Right ventricle myocardium inferior (tissue), 1 donor: ENCODE measurements around the gene TADA2B. TPM values are rescaled to one million over a fixed set of nuclear protein-coding genes. Genes with fewer than 3 reads are reported as not detected.

ENCODE experiments used
- ATAC-seq: fragments of 200-7000 bp; cut with Tn5 transposase; one replicate; pipeline ENCODE4 v1.9.1; 2020; ENCODE audit warnings: mild to moderate bottlenecking, moderate library complexity
- DNase-seq: peaks from one replicate; pipeline ENCODE4 v3.0.0; 2021; ENCODE audit errors: missing footprints
- intact Hi-C: fragments of 100-400 bp; cut with DNase I; formaldehyde crosslinking; loops from one replicate; pipeline ENCODE4 v1.11.0; 2022
- total RNA-seq: library from RNA; stranded (reverse); fragmentation: NEBNext Ultra II Directional; extraction: Animal tissue kit (Norgen Biotek cat#: 25700); gene quantifications from one replicate; pipeline ENCODE4 v1.2.1, GENCODE V29; 2021
- donor health status: DM: no; HTN: yes; CAD: no; lungs with severe emphysema.

Gene TADA2B
- total RNA-seq, 1 donor from 2014 or later = 33.3 TPM

DNA sequence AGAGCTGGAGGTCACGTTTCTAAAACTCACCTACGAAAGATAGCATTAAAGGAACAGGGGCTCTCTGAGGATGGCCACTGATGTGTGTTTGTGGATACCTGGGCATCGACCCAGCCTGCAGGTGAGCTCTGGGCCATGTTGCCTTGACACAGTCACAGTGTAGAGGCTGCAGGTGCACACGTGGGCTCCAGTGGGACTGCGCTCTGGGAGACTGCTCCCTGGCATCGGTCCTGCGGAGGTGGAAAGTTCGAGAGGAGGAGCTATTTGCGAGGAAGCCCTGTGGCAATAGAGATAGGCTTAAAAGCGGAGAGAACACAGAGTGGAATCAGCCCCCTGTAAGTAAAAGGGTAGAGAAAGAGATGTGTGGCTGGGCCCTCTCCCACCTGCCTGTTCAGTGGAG, 12.3 kb upstream of the TADA2B start:
- no peak for ATAC-seq
- DNase-seq = peak; percentile 13
- intact Hi-C loops = no loop called here

DNA sequence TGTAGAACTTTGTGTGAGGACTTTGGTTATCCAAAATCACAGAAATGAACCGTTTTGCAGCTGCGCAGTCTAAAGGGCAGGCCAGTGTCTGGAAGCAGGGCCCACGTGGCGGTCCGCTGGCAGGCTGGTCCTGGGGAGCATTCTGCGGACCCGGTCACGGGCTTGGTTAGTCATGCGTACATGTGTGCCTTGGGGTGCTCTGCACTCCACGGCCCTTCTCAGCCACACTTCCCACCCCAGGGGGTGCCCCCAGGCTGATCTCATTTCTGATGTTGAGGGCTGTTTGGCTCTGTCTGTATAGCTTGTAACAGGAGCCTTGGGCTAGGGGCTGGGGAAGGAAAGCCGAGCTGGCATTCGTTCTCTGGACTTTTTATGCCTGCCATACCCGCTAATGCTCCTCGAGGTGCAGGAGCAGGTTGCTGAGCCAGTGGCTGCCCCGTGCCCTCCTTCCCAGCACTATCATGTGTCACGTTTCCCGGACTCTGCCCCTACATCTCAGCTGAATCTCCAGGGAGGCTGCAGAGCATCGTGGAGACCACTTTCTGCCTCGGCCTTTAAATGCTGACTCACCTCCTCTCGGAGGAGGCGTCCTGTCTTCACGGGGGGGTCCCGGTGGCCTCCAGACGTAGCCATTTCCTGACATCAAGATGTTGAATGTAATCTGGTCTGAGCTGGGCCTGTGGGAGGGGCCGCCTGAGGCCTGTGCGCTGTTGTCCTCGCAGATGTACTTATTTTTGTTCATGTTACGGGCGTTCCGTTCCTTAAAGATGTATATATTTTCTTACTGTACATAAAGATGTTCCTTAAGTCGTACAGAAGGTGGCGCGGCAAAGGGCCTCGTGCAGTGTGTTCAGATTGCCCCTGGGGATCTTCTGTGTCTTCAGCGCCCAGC, 11.4 kb upstream of the TADA2B start:
- intact Hi-C loops = no loop called here
- DNase-seq (peak; percentile 11), ATAC-seq (no peak)

DNA sequence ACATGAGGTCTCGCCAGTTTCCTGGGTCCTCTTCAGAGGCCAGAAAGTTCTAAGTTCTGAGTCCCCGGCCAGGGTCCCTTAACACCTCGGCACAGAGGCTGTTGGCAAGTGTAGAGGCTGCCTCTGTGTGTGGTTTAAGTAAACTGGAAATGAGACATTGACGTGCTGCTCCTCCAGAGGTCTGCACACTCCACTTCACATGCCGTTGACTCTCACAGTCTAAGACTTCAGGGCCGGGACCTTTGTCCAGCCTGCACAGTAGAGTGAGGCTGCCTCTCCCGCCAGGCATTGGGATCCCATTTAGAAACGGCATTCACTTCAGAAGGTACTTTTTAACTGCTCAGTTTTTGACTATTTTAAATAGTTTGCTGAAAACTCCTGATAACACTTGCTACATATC, 10.6 kb upstream of the TADA2B start:
- DNase-seq = no peak
- intact Hi-C loops = no loop called here
- ATAC-seq = no peak

DNA sequence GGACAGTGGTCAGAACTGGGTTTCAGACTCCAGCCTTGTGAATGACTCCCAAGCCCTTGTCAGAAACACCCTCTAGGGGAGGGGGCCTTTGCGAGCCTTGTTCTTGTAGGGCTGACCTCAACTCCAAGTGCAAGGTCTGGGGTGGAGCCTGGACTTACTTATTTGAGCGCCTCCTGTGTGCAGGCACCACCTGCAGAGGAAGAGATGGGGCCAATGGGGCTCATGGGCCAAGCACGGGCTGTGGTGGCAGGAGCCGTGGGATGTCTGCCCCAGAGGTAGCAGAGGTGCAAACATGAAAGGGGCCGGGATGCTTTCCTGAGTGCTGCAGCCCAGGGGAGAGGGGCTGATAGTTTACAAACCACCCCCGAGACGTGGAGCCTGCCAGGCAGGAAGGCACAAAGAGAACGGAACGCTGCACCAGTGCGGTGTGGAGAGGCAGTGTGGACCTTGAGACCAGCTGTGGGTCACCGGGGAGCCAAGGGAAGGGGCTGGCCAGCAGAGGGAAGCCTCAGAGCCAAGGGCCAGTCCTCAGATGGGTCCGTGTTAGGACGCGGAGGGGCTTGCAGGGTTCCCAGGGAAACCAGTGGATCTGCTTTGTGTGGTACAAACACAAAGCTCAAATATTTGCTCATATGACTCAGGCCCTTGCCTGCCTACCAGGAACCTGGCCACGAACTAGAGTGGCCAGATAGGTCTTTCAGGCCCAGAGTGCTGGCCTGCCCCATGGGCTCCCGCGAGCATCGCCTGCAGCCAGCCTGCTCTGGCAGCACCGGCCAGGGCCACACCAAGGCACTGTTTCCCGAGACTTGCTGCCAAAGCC, 8.7 kb upstream of the TADA2B start:
- DNase-seq (no peak), ATAC-seq (no peak)
- intact Hi-C loops = no loop called here

DNA sequence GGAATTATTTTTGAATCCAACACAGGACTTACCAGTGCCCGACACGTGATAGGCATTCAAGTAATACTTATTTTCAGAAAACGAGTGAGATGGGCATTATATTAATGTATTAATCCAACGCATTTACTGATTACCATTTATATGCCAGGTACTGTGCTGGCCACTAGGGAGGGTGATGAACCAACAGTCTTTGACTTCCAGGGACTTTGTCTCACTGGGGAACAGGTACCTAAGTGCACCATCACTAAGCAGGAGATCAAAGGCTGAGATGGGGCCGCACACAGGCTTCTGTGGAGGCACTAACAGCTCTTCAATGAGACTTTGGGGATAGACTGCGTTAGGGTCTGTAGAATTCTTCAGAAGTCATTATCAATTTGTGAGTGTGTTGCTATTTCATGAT, 5.7 kb upstream of the TADA2B start:
- no peak for DNase-seq
- ATAC-seq = no peak
- intact Hi-C loops = no loop called here

DNA sequence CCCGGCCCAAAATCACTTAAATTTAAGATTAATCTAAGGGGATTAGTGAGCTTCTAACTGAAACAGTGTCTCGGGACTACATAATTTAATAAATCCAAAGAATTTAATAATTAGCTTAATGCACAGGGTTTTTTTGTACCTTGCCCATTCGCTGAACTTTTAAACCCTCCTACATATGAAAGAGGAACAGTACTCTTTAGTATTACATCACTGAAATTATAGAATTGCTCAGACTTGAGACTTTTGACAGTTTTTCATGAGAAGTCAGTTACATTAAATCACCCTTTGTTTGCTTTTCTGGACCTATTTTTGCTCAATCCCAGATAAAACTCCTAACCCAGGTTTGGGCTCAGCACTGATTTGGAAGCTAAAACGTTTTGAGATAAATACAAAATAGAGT, 2.4 kb upstream of the TADA2B start:
- intact Hi-C loops = loop anchor here (10.0 kb wide), 1 partner anchor 126 kb away; no protein-coding TSS in a partner anchor
- ATAC-seq = no peak
- no peak for DNase-seq

DNA sequence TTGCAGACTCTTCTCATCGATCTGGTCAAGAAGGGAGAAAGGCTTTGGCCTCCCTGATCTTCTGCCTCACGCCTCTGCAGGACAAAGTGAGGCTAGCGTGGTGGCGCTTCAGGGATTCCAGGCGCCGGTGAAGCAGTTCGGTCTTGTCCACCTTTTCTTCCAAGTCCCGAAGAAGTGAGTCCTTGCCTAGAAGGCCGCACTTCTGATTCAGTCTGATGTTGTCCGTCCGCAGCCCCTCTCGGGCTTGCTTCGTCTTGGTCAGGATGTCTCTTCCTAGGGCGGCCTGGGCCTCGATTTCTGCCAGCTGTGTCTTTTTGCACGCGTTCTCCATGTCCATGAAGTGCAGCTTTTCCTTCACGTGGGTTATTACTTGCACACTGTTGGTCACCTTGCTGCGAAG, 1.9 kb upstream of the TADA2B start:
- intact Hi-C loops = loop anchor here (10.0 kb wide), 1 partner anchor 126 kb away; no protein-coding TSS in a partner anchor
- ATAC-seq = no peak
- no peak for DNase-seq

DNA sequence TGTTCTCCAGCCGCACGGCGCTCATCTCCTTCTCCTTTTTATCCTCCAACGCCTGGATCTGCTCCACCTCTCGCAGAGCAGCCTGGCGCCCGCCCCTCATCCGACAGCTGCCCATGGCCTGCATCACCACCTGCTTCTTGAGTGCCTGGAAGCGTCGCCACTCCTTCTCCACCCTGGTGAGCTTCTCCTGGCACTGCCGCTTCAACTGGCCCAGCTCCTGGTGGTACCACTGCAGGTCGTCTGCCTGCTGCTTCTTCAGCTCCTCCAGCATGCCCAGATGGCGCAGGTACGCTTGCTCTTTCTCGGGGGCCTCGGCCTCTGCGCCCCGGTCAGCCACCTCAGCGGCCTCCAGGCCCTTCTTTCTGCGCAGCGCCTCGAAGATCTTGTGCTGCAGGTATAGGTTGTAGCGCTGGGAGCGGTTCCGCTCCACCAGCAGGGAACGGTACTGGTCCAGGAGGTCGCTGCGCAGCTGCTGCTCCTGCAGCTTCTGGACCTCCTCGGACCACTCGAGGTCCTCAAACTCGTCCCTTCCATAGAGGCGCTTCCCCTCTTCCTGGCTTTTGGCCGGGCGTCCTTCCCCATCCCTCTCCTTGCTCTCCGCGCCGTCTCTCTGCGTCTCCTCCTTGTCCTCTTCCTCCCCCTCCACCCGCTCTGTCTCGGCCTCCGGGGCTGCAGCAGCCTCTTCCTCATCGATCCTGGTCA, 1.2 kb upstream of the TADA2B start:
- ATAC-seq (no peak), DNase-seq (no peak)
- intact Hi-C loops = loop anchor here (10.0 kb wide), 1 partner anchor 127 kb away; no protein-coding TSS in a partner anchor

DNA sequence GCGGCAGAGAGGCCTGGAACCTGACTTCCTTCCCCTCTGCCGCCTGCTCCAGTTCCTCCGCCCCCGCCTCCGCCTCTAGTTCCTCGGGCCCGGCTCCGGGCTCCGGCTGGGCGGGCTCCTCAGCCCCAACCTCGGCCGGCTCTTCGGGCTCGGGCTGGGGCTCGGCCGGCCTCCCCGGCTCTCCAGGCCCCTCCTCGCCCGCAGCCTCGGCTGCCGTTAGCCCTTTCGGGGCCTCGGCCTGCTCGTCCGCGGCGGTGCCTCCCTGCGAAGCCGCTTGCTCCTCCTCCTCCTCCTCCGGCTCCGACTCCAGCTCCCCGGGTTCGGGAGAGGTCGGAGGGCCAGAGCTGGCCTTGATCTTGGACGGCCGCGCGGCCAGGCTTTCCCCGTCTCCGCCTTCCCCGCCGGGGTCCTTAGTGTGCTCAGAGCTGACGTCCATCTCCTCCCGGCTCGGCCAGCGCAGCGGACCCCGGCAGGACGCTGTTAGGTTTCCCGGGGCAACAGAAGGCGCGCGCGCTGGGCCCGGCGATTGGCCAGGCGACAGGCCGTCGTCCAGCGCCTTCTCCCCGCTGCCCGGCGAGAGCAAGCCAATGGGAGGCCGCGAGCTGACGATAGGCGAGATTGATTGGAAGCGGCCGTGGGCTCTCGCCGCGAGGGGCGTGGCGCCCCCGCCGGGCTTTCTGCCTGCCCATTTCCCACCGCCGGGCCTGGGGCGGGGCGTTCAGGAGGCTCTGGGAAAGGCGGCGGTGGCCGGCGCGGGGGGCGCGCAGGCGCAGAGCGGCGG, 479 bp upstream of the TADA2B start:
- ATAC-seq (peak; percentile 97), DNase-seq (peak; percentile 99)
- intact Hi-C loops = loop anchor here (1.0 to 10.0 kb wide), 3 partner anchors 26 to 128 kb away; partner anchors contain the start of gene GRPEL1

DNA sequence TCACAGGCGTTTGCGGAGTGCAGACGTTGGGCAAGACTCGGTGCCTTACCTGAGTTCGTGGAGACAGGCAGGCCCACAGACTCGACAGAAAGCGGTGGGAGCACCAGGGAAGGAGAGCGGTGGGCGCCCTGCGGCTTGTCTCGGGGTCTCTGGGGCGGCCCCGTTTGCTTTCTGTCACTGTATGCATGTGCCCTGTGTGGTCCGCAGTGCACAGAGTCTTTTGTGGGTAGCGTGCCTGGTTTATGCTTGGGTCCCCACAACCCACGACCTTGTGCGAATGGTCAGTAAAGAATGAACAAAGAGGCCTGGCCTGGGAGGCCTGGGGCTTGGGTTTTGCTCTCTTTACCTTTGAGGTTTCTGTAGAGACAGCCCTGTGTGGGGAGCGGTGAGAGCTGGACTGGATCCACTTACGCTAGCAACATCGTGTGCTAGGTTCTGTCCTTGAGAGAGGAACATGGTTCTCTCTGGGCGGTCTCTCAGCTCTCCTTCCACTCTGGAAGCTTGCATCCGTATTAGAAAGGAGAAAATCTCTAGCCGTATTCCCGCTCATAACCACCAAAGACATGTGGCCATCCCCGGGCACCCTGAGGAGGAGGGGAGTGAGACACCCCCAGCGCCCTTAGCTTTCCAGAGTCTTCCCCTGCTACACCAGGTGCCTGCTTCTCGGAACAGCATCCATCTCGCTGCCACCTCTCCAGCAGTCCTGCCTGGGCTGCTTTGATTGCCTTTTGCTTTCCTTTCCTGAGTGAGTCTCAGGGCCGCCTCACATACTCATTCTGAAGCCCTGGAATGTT, 1.2 kb downstream of the TADA2B start:
- DNase-seq (no peak), ATAC-seq (no peak)
- intact Hi-C loops = loop anchor here (2.0 to 10.0 kb wide), 2 partner anchors 130 to 264 kb away; no protein-coding TSS in a partner anchor

DNA sequence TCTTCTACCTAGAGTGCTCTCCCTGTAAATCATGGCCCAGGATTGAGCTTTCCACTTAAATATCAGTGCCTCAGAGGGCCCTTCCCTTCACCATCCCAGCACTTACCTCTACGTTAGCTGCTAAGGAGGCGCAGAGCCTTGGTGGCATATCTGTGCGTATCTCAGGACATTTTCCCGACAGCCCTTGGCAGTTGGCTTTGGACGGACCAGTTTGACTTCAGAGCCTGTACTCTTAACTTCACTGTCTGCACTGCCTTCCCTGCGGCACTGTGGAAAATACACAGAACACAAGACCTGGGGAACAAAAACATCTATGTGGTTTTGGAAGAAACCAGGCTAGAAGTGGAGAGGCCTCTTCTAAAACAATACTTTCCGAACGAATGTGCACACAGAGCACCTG, 2.4 kb downstream of the TADA2B start:
- intact Hi-C loops = loop anchor here (2.0 to 10.0 kb wide), 2 partner anchors 131 to 265 kb away; no protein-coding TSS in a partner anchor
- DNase-seq (no peak), ATAC-seq (no peak)

DNA sequence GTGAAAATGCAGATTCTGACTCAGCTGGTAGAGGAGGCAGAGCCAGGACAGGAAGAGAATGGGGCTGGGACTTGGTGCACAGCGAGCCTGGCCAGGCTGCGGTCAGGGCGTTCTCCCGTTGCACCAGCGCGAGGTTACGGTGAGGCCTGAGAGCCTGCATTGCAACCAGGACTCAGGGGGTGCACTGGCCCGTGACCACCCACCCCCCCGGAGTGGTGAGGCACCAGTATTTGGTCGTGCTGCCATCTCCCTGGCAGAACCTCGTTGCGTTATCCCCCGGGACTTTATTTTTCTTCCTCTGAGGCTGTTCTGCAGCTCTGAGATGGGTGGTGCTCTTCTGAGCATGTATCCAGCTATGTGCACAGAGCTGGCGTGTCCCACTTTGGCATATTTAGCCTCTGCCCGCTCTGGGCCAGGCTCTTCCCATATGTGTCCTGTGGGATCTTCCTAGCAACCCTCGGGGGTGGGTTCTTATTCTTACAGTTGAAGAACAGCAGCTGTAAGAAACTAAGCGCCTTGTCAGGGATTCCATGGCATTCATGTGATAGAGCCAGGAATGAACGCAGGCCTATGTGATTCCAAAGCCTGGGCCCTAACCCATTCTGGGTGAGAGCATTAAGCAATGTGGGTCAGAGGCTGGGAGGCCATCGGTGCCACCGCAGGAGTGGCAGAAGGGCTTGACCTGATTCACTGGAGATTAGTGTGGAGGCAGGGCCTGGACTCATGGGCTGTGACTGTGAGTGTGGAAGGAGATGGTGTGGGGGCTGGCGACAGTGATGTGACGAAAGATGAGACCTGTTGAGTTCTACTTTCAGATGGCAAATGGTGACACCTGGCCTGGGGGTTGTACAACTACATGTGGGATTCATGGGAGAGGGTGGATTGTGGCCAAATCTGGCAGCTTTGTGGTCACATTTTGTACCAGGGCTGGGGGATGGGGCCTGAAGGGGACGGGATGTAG, 3.1 kb downstream of the TADA2B start:
- ATAC-seq (no peak), DNase-seq (no peak)
- intact Hi-C loops = loop anchor here (2.0 to 10.0 kb wide), 2 partner anchors 131 to 265 kb away; no protein-coding TSS in a partner anchor

DNA sequence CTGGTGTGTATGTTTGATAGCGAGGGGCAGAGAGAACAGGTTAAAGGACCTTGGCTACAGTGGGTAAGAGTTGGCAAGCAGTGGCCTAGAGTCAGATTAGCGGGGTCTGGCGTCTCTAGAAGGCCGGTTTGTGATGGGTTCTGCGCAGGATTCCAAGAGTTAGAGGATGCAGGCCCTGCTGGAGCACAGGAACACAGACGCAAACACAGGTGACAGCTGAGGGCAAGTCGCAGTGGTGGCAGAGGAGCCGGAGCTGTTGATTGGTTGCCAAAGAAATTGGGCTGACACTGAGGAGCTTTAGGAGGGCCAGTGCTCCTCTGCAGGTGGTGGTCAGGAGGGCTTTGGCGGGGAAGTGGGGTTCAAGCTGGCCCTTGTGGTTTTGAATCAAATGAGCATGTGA, 3.8 kb downstream of the TADA2B start:
- ATAC-seq (no peak), DNase-seq (no peak)
- intact Hi-C loops = loop anchor here (10.0 kb wide), 1 partner anchor 132 kb away; no protein-coding TSS in a partner anchor

DNA sequence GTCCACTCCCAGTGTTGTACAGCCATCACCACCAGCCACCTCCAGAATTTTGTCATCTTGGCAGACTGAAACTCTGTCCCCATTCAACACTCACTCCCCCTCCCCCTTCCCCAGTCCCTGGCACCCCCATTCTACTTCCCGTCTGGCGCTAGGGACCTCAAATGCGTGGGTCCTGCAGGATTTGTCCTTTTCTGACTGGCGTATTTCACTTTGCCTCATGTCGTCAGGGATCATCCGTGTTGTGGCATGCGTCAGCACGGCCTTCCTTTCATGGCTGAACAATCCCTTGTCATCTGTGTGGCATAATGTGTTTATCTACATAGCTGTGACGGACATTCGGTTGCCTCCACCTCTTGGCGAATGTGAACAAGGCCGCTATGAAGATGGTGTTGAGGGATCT, 5.5 kb downstream of the TADA2B start:
- no peak for ATAC-seq
- no peak for DNase-seq

DNA sequence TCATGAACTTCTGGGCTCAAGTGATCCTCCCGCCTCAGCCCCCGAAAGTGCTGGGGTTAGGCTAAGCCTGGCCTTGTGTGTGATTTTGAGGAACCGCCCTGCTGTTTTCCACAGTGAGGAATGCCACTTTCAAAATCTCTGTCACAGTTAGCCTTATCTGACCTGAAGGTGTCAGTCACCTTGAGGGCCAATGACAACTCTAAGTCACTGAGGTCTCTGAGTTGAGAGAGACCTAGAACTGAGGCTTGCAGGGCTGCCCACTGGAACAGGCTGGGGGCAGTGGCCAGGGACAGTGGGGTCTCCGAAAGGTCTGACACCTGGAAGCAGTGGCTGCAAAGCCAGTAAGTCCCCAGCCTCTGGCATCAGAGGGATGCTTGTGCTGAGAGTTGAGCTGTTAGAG, 6.1 kb downstream of the TADA2B start:
- intact Hi-C loops = loop anchor here (10.0 kb wide), 1 partner anchor 134 kb away; no protein-coding TSS in a partner anchor
- DNase-seq = no peak
- ATAC-seq = no peak

More for the DNA sequence above, 5.5 kb downstream of the TADA2B start:
- intact Hi-C loops = loop anchor here (10.0 kb wide), 1 partner anchor 134 kb away; no protein-coding TSS in a partner anchor

DNA sequence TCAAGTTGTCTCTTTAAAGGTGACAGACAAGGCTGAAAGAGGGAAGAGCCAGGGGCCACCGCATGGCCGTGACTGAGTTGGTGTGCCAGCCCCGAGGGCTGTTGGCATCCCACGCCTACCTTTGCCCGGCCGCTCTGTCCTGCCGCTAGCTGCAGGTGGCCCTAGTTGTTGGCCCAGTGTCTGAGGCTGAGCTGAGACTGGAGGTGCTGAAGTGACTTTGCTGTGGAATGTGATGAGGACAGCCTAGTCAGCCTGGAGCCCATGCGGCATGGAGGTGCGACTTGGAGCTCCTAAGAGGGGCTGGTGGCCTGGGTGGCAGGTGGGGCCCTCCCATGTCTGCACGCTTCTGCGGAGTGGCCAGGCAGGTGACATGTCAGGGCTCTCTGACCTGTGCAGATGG, 6.6 kb downstream of the TADA2B start:
- ATAC-seq (no peak), DNase-seq (no peak)
- intact Hi-C loops = loop anchor here (10.0 kb wide), 1 partner anchor 135 kb away; no protein-coding TSS in a partner anchor
